PC-9 (cell line): ENCODE data around the gene ATN1.

Source experiments
- EZH2 ChIP-seq: fragments of 200-600 bp; sonication (generic); IDR thresholded peaks from 2 replicates; pipeline ENCODE4 v1.8.0; 2017; ENCODE audit warnings: antibody characterized with exemption, low read depth
- TF ChIP-seq, protein P1 (sequence below): fragments of 200-600 bp; sonication (generic); conservative IDR thresholded peaks from 2 replicates; pipeline ENCODE4 v1.6.1; 2017; ENCODE audit warnings: mixed run types, antibody characterized with exemption, mild to moderate bottlenecking, moderate library complexity

DNA sequence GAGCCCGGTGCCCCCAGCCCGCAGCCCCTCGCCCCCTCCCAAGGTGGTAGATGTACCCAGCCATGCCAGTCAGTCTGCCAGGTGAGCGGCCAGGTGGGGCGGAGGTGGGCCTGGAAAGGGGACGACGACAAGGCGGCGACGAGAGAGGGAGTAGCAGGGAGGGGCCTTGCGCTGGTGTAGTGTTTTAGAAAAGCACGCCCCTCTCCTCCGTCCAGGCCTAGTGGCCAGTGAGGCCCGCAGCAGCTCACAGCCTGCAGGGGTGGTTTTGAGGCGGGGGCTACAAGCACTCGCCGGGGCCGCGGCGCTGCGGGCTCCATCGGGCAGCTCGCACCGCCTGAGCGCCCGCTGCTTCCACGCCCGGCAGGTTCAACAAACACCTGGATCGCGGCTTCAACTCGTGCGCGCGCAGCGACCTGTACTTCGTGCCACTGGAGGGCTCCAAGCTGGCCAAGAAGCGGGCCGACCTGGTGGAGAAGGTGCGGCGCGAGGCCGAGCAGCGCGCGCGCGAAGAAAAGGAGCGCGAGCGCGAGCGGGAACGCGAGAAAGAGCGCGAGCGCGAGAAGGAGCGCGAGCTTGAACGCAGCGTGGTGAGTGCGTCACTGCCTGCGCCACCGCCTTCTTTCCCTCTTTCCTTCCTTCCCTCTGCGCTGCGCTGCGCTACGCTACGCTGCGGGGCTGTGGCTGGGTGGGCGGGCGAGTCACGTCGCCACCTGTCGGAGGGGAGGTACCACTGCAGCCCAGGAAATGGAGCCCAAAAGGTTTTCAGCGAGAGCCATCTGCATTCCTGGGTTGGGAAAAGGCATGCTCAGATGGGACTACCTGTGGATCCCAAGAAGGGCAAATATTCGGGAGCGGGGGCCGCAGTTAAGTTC is 10.0 kb downstream of the ATN1 start:
- TF ChIP-seq EZH2, result no peak
- TF ChIP-seq, protein P1, sequence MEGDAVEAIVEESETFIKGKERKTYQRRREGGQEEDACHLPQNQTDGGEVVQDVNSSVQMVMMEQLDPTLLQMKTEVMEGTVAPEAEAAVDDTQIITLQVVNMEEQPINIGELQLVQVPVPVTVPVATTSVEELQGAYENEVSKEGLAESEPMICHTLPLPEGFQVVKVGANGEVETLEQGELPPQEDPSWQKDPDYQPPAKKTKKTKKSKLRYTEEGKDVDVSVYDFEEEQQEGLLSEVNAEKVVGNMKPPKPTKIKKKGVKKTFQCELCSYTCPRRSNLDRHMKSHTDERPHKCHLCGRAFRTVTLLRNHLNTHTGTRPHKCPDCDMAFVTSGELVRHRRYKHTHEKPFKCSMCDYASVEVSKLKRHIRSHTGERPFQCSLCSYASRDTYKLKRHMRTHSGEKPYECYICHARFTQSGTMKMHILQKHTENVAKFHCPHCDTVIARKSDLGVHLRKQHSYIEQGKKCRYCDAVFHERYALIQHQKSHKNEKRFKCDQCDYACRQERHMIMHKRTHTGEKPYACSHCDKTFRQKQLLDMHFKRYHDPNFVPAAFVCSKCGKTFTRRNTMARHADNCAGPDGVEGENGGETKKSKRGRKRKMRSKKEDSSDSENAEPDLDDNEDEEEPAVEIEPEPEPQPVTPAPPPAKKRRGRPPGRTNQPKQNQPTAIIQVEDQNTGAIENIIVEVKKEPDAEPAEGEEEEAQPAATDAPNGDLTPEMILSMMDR, result peak; percentile 98
